Activated CD8-positive, alpha-beta memory T cell treated with anti-CD3 and anti-CD28 coated beads, Interleukin-2, amount 50 U/mL, for 1 hour (primary cell): ENCODE measurements around the gene TPRKB.
"Not testable (repeated sequence)": the region's sequence is repeated elsewhere in the genome, so short reads cannot be mapped to it uniquely, and the experiment has no call there.

Experiments used
- DNase-seq: peaks from one replicate; pipeline ENCODE4 v3.0.0-alpha.2; 2020; ENCODE audit errors: extremely low read depth

TPRKB gene

DNA sequence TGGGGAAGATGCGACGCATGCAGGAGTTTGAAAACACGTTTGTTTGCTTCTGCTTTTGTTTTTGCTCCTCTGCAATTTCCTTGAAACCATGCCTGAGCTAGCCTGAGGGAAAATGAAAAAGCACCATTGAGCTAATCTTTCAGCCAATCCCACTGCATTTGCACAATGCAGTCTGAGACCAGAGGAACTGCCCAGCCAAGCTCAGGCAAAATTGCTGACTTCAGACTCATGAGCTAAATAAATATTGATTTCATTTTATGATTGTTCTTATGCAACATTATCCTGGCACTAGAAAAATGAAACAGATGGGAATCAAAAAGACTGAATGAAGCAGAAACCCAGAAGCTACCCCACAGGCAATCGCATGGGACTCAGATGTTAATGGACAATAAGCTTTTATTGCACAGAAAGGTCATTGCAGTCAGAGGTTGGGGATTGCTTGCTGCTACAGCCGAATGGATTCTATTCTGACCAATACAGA is 37.0 kb downstream of the TPRKB start:
- DNase-seq = no peak

DNA sequence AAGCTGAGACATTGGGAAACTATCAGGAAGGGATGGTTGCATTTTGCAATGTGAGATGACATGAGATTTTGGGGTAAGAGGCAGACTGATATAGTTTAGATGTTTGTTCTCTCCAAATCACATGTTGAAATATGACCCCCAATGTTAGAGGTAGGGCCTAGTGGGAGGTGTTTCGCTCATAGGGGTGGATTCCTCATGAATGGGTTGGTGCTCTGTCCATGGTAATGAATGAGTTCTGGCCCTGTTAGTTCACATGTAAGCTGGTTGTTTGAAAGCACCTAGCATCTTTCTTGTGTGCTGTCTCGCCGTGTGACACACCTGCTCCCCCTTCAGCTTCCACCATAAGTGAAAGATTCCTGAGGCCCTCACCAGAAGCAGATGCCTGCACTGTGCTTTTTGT is 37.7 kb downstream of the TPRKB start:
- DNase-seq = no peak

DNA sequence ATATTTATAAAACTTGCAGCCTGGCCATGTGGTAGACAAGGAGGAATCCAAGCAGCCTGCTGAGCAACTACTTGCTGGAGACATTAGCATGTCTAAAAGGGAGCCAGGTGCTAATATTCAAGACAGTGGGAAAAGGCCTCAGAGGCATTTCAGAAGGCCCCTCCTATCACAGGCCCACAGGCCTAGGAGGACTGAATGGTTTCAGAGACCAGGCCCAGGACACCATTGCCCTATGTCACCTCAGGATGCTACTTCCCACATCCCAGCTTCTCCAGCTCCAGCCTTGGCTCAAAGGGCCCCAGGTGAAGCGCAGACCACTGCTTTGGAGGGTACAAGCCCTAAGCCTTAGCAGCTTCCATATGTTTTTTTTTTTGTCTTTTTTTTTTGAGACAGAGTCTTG is 39.0 kb downstream of the TPRKB start:
- DNase-seq = no peak

DNA sequence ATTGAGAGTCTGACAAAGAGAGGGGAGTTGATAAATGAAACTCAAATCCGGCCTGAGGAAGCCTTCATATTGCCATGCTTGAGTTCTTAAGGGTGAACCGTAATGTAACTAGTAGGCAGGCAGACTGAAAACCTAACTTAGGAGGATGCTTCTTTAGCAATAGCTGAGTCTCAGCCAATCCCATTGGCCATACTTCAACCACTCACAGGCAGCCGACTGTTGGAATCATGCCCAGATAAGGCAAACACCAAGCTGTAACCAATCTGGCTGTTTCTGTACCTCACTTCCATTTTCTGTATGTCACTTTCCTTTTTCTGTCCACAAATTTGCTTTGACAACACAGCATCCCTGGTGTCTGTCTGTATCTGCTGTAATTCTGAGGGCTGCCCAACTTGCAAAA is 39.5 kb downstream of the TPRKB start:
- no peak for DNase-seq

DNA sequence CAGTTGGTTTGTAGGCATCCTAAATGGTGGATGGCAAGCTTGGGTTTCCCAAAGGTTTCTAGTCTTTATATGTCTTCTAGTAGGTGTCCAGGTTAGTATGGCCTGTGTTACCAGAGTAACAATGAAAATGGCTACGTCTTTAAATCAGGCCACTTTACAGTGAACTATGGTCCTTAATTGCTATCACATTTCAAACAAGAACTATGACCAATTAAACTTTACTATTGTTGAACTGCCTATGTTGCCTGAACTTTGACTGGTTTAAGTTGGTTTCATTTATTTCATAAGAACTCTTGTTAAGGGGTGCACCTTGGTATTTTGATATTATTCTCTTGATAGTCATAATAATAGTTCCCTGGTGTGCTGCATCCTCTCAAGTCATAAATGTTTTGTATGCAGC is 40.2 kb downstream of the TPRKB start:
- not testable (repeated sequence) for DNase-seq

DNA sequence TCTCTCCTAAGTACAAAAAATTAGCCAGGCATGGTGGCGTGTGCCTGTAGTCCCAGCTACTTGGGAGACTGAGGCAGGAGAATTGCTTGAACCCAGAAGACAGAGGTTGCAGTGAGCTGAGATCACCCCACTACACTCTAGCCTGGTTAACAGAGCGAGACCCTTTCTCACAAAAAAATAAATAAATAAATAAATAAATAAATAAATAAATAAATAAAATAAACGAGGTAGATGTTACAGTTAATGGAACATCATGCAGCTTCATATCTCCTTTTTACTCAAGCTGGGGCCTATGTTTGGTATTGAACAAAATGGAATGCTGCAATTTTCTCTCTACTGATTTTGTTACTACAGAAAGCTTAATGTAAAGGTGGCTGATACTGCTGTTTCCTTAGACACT is 40.6 kb downstream of the TPRKB start:
- DNase-seq = not testable (repeated sequence)

DNA sequence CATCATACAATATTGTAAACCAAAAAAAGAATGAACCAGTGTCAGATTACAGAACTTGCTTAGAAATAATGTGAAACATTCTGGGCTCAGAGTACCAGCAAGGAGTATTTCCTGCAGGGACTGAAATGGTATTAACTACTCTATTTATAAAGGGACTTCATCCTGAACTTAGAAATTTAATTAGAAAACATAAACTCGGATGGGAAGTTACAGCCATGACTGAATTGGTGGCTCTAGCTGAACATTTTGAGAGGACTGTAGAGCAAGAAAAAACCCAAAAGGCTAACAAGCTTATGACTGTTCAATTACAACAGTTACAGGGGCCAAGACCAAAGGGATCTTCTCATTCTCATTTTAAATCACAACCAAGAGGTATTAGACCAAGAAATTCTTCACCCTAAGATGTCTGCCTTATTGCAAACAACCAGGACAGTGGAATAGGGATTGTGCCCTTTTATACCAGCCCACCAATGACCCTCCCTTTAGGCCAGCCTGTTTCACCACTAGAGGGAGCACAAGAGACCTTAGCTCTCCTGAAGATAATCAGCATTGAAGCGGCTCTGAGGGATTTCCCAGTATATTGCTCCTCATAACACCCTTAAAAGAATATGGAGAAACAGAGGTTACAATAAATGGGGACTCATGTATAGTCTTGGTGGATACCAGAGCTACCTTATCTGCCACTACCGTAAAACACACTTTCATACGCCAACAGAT is 46.6 kb downstream of the TPRKB start:
- DNase-seq = not testable (repeated sequence)

DNA sequence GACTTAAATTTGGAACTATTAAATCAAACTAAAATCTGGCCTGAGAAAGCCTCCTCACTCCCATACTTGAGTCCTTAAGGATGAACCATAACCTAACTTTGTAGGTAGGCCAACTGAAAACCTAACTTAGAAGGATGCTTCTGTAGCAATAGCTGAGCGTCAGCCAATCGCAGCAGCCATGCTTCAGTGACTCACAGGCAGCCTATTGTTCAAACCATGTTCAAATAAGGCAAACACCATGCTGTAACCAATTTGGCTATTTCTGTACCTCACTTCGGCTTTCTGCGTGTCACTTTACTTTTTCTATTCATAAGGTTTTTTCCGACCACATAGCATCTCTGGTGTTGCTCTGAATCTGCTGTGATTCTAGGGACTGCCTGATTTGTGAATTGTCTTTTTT is 48.7 kb downstream of the TPRKB start:
- DNase-seq = not testable (repeated sequence)

DNA sequence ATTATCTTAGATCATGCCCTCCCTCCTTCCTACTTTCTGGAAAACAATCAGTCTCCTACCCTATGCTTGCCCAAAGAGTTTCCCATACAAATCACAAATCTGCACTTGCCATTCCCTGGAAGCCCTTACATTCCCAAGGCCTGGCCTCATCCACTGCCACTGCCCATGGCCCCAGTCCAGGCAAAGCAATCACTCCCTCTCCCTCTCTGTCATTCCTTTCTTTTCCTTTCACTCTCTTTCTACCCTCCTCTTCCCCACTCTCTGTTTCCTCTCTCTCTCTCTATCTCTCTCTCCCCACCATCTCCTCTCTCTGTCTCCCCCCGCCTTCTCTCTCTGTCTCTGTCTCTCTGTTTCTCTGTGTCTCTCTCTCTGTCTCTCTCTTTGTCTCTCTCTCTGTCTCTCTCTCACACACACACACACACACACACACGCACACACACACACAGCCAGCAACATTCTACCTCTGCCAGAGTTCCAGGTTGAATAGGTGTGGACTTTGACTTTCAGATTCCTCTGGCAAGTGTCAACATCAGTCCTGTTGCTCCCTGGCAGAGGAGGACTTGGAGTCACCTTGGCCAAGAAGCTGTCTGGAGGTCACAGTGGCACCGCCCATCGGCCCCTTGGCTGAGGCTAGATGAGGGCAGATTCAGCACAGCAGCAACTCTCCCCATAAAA is 51.2 kb downstream of the TPRKB start:
- no peak for DNase-seq

DNA sequence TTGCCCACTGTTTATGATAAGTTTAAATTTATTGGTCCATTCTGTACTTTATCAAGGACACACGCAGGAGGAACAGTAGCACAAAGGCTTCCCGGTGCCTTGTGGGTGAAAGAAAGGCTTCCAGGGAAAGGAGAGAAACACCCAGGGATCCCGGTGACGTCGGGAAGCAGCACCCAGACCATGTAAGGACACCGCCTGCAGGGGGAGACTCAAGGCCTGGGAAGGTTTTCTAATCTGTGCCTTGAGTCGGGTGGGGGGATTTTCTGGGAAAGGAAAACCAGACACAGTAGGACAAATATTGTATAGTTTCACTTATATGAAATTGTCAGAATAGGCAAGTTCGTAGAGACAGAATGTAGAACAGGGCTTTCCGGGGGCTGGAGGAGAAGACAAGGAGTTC is 52.2 kb downstream of the TPRKB start:
- DNase-seq = not testable (repeated sequence)

DNA sequence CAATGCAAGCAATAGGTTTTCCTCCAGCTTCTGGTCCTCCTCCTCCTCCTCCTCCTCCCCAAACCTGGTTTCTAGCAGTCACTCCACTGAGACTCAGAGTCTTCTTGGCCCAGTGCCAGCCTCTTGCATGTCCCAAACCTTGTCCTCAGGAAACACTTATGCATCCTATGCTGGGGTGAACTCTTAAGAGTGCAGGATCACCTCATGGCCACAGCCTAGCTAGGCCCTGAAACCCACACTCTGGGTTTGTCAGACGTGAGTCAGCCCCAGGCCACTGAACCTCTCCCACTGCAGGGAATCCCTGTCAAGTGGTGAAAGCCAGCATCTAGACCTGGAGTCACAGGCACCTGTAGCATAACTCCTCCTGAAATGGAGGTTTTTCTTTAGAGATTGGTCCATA is 52.8 kb downstream of the TPRKB start:
- not testable (repeated sequence) for DNase-seq

DNA sequence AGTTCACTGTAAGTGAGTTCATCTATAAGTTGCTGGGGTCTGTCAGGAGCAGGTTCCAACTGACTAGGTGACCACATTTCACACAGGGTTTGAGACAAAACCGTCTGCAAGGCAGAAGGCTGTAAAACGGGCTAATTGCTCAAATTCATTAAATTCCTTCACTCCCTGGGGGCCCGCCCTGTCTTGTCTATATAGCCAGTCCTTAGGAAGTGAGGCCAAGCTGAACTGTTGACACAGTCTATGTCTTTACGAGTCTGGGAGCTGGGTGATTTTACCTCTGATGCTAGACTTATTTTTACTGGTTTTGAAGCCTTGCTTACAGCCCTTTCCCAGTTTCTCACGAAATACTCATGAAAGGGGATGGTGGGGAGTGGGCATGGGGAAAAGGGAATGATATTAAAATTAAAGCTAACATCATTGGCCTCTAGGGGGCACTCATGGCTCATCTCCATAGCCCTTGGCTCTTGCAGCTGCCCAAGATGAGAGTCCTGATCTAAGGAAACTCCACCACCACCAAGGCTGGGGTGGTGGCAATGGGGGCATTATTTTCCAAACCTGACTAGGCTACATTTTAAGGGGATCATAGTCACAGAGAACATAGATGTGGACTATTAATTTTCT is 57.1 kb downstream of the TPRKB start:
- DNase-seq = not testable (repeated sequence)
